Skeletal muscle tissue (tissue), 4 donors: ENCODE results near the gene ABT1. TPM values are rescaled to one million over a fixed set of nuclear protein-coding genes. Genes with fewer than 3 reads are reported as not detected.

Source experiments
- H3K27ac ChIP-seq: one replicate; pipeline ENCODE4 v1.7.0; 2013; ENCODE audit warnings: mild to moderate bottlenecking, low read depth, low read length, inconsistent platforms
- H3K27me3 ChIP-seq, 3 donors: one replicate each; pipeline ENCODE4 v1.7.0; 2013; ENCODE audit warnings: low read length in 3 of 3; ENCODE audit not compliant: control insufficient read depth in 3 of 3, insufficient read depth in 3 of 3
- H3K36me3 ChIP-seq, 3 donors: one replicate each; pipeline ENCODE4 v1.7.0; 2013; ENCODE audit warnings: low read length in 3 of 3; ENCODE audit not compliant: control insufficient read depth in 3 of 3, insufficient read depth in 3 of 3
- H3K4me1 ChIP-seq, 3 donors: one replicate each; pipeline ENCODE4 v1.7.0; 2013; ENCODE audit warnings: low read length in 3 of 3, mild to moderate bottlenecking in 3 of 3; ENCODE audit not compliant: control insufficient read depth in 3 of 3, insufficient read depth in 3 of 3
- H3K4me3 ChIP-seq, 3 donors: one replicate each; pipeline ENCODE4 v1.7.0; 2013; ENCODE audit warnings: low read length in 3 of 3
- H3K9ac ChIP-seq, 3 donors: one replicate each; pipeline ENCODE4 v1.7.0; 2013; ENCODE audit warnings: low read length in 3 of 3, mild to moderate bottlenecking in 3 of 3, moderate library complexity in 2 of 3, low read depth in 1 of 3
- H3K9me3 ChIP-seq, 3 donors: one replicate each; pipeline ENCODE4 v1.7.0; 2013; ENCODE audit warnings: low read length in 3 of 3; ENCODE audit not compliant: control insufficient read depth in 3 of 3
- total RNA-seq: library from RNA; depleted of rRNA; stranded (reverse); fragments of >200 nt; gene quantifications from one replicate; pipeline ENCODE4 v1.2.3, GENCODE V29; 2014
- donor health status: Osteomylitis.

Gene ABT1
- total RNA-seq, 1 donor from 2014 or later, result 16.2 TPM

- peaks cover 10 to 19% (median 16%) of the 10 kb centered on the region in 3 donors for H3K4me1 ChIP-seq
- peaks cover 7 to 10% (median 8%) of the 10 kb centered on the region in 3 donors for H3K36me3 ChIP-seq
- no peak overlapping the region for H3K9ac ChIP-seq
- H3K4me3 ChIP-seq, result no peak overlapping the region
- peaks cover 4 to 13% (median 5%) of the 10 kb centered on the region in 3 donors for H3K27me3 ChIP-seq
- no peaks in the 10 kb centered on the region for H3K9me3 ChIP-seq
- no peak overlapping the region for H3K27ac ChIP-seq
Observed at GRCh38 chr6:26593278-26594130, 3.2 kb upstream of the ABT1 start.

GRCh38 chr6:26594131-26594498 is 2.6 kb upstream of the ABT1 start:
- Histone ChIP-seq H3K4me3 (no peak overlapping the region), H3K4me1 (peaks cover 10 to 19% (median 17%) of the 10 kb centered on the region in 3 donors), H3K27me3 (peaks cover 4 to 13% (median 5%) of the 10 kb centered on the region in 3 donors), H3K36me3 (peaks cover 11 to 13% (median 12%) of the 10 kb centered on the region in 3 donors), H3K9me3 (no peaks in the 10 kb centered on the region), H3K9ac (no peak overlapping the region), H3K27ac (no peak overlapping the region)

GRCh38 chr6:26594730-26595632 is 1.8 kb upstream of the ABT1 start:
- H3K4me1 ChIP-seq, result peaks cover 10 to 19% (median 17%) of the 10 kb centered on the region in 3 donors
- peak overlapping the region; percentile 80 to 99 (median 97) for H3K4me3 ChIP-seq
- peaks cover 4 to 13% (median 5%) of the 10 kb centered on the region in 3 donors for H3K27me3 ChIP-seq
- no peaks in the 10 kb centered on the region for H3K9me3 ChIP-seq
- H3K27ac ChIP-seq, result peak overlapping the region; percentile 74
- H3K36me3 ChIP-seq, result peaks cover 13 to 21% (median 17%) of the 10 kb centered on the region in 3 donors
- peak overlapping the region; percentile 79 to 100 (median 96) for H3K9ac ChIP-seq

- peak overlapping the region; percentile 74 for H3K27ac ChIP-seq
- H3K36me3 ChIP-seq, result peaks cover 13 to 22% (median 17%) of the 10 kb centered on the region in 3 donors
- no peaks in the 10 kb centered on the region for H3K9me3 ChIP-seq
- peaks cover 10 to 19% (median 17%) of the 10 kb centered on the region in 3 donors for H3K4me1 ChIP-seq
- peak overlapping the region; percentile 80 to 99 (median 97) for H3K4me3 ChIP-seq
- H3K27me3 ChIP-seq, result peaks cover 4 to 13% (median 5%) of the 10 kb centered on the region in 3 donors
- peak overlapping the region; percentile 79 to 100 (median 96) for H3K9ac ChIP-seq
Observed at GRCh38 chr6:26595669-26596269, 984 bp upstream of the ABT1 start.

- peaks cover 4 to 6% (median 5%) of the 10 kb centered on the region in 3 donors for H3K27me3 ChIP-seq
- H3K9me3 ChIP-seq, result no peaks in the 10 kb centered on the region
- peak overlapping the region; percentile 96 to 100 (median 98) for H3K9ac ChIP-seq
- H3K36me3 ChIP-seq, result peaks cover 13 to 22% (median 17%) of the 10 kb centered on the region in 3 donors
- peaks cover 10 to 19% (median 17%) of the 10 kb centered on the region in 3 donors for H3K4me1 ChIP-seq
- H3K4me3 ChIP-seq, result peak overlapping the region; percentile 97 to 100 (median 99)
- peak overlapping the region; percentile 90 for H3K27ac ChIP-seq
Observed at GRCh38 chr6:26597389-26597766, 625 bp downstream of the ABT1 start.

- Histone ChIP-seq H3K27ac (no peak overlapping the region), H3K4me1 (peaks cover 10 to 19% (median 17%) of the 10 kb centered on the region in 3 donors), H3K9me3 (no peaks in the 10 kb centered on the region), H3K9ac (peak overlapping the region; percentile 96 to 100 (median 98)), H3K4me3 (peak overlapping the region; percentile 97 to 100 (median 99)), H3K27me3 (peaks cover under 1 to 5% (median 3%) of the 10 kb centered on the region in 3 donors), H3K36me3 (peaks cover 13 to 22% (median 17%) of the 10 kb centered on the region in 3 donors)
Observed at GRCh38 chr6:26597821-26598220, 1.1 kb downstream of the ABT1 start.

GRCh38 chr6:26598267-26598666 is 1.5 kb downstream of the ABT1 start:
- H3K9me3 ChIP-seq, result no peaks in the 10 kb centered on the region
- H3K27ac ChIP-seq, result no peak overlapping the region
- peaks cover 0 to 3% (median 3%) of the 10 kb centered on the region in 3 donors for H3K27me3 ChIP-seq
- H3K36me3 ChIP-seq, result peaks cover 13 to 22% (median 17%) of the 10 kb centered on the region in 3 donors
- peak overlapping the region; percentile 97 to 100 (median 99) for H3K4me3 ChIP-seq
- H3K9ac ChIP-seq, result peak overlapping the region in 1 of 3 donors; percentile 100
- H3K4me1 ChIP-seq, result peaks cover 10 to 19% (median 17%) of the 10 kb centered on the region in 3 donors

GRCh38 chr6:26599134-26599533 is 2.4 kb downstream of the ABT1 start:
- no peak overlapping the region for H3K9ac ChIP-seq
- H3K4me1 ChIP-seq, result peaks cover 10 to 19% (median 17%) of the 10 kb centered on the region in 3 donors
- no peak overlapping the region for H3K4me3 ChIP-seq
- peaks cover 13 to 22% (median 17%) of the 10 kb centered on the region in 3 donors for H3K36me3 ChIP-seq
- H3K9me3 ChIP-seq, result no peaks in the 10 kb centered on the region
- no peak overlapping the region for H3K27ac ChIP-seq
- H3K27me3 ChIP-seq, result peaks cover 0 to 3% (median 0%) of the 10 kb centered on the region in 3 donors

- Histone ChIP-seq H3K9ac (no peak overlapping the region), H3K27ac (no peak overlapping the region)
Observed at GRCh38 chr6:26599591-26599990, 2.8 kb downstream of the ABT1 start.

More at GRCh38 chr6:26599591-26599990, 2.8 kb downstream of the ABT1 start:
- no peaks in the 10 kb centered on the region for H3K9me3 ChIP-seq
- no peaks in the 10 kb centered on the region for H3K27me3 ChIP-seq
- H3K4me3 ChIP-seq, result no peak overlapping the region
- H3K36me3 ChIP-seq, result peaks cover 13 to 22% (median 17%) of the 10 kb centered on the region in 3 donors
- peaks cover 10 to 19% (median 17%) of the 10 kb centered on the region in 3 donors for H3K4me1 ChIP-seq
